ENCODE measurements around the gene ZSWIM6.

ZSWIM6 gene

GRCh38 chr5:61525512-61526206 is 193.6 kb downstream of the ZSWIM6 start:
- in situ Hi-C loops (cut with HindIII; ENCODE audit: low sequenced_read_pairs) = no loop called here
- no peak for TF ChIP-seq CTCF (IDR thresholded peaks at IDR 0.05; ENCODE audit: low read depth, low read length)
- peak; percentile 77 for DNase-seq (ENCODE audit: low read depth, low spot score)
- no peak overlapping the region for H3K4me3 ChIP-seq (ENCODE audit: low read depth, low read length)

DNA sequence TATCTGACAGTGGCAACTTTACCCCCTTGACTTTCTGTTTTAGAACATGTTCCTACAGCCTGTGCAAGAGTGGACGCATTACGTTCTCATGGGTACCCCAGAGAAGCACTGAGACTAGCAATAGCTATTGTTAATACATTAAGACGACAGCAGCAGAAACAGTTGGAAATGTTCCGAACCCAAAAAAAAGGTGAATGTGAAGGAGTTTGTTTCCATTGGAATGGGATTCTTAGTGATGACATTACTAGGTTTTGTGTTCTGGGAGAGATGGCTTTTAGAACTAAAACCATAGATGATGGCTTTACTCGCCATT is 194.1 kb downstream of the ZSWIM6 start:
- in situ Hi-C loops (cut with HindIII; ENCODE audit: low sequenced_read_pairs) = no loop called here
- TF ChIP-seq CTCF (IDR thresholded peaks at IDR 0.05; ENCODE audit: low read depth, low read length) = no peak
- H3K4me3 ChIP-seq (ENCODE audit: low read depth, low read length) = no peak overlapping the region
- DNase-seq (ENCODE audit: low read depth, low spot score) = no peak

- H3K4me3 ChIP-seq (ENCODE audit: low read depth, low read length) = no peak overlapping the region
- in situ Hi-C loops (cut with HindIII; ENCODE audit: low sequenced_read_pairs) = no loop called here
- DNase-seq (ENCODE audit: low read depth, low spot score) = no peak
- no peak for TF ChIP-seq CTCF (IDR thresholded peaks at IDR 0.05; ENCODE audit: low read depth, low read length)
Observed at GRCh38 chr5:61532983-61533382, 200.9 kb downstream of the ZSWIM6 start.

DNA sequence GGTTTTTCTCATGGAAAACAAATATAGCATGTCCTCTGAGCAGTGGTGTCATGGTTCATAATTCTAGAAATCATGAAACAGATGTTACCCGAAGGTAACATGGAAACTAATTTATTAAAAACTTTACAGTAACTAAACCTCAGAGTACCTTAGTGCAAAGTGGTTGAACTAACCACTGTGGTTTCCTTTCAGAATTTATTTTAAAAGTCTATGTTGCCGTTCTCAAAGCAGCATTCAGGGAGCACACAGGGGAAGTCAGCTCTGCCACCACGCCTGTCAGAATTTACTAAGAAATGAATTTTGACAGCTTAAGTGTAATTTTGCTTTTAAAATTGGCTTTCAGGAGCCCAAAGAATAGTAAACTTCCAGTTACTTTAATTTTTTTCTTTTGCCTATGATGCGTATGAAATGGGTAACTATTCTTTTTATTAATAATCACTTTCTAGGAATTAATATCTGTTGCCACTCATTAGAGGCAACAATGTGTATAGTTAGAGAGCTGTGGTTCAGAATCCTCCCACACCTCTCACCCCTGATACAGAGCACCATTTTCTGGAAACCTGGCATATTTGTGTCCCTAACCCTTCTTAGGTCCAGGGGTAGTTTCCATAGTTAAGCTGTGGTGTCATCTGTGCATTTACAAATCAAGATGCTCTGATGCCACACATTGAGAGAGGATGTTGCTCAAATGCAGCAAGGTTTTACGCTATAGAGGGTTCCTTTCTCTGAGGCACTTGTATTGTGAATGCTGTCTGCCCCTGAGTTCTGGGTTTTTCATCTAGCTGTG is 202.6 kb downstream of the ZSWIM6 start:
- in situ Hi-C loops (cut with HindIII; ENCODE audit: low sequenced_read_pairs) = no loop called here
- TF ChIP-seq CTCF (IDR thresholded peaks at IDR 0.05; ENCODE audit: low read depth, low read length) = no peak
- H3K4me3 ChIP-seq (ENCODE audit: low read depth, low read length) = no peak overlapping the region
- no peak for DNase-seq (ENCODE audit: low read depth, low spot score)

DNA sequence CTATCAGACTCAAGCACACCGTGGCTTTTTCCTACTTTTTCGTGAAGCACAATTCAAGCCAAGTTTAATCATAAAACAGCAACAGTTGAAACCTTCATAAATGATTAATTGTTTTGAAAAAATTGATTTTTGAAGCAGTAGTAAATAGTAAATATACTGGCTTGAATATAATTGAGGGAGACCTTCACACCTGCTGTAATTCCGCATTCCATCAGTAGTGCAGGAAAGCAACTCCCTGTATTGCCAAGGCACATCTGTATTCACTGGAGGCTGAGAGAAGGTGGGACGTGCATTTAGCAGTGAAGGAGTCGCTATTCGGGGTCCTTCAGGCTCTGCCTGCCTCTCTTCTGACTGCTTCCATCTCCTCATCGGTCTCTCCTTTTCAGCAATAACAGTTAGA is 203.8 kb downstream of the ZSWIM6 start:
- no peak overlapping the region for H3K4me3 ChIP-seq (ENCODE audit: low read depth, low read length)
- in situ Hi-C loops (cut with HindIII; ENCODE audit: low sequenced_read_pairs) = no loop called here
- DNase-seq (ENCODE audit: low read depth, low spot score) = no peak
- TF ChIP-seq CTCF (IDR thresholded peaks at IDR 0.05; ENCODE audit: low read depth, low read length) = no peak

GRCh38 chr5:61536922-61537321 is 204.9 kb downstream of the ZSWIM6 start:
- TF ChIP-seq CTCF (IDR thresholded peaks at IDR 0.05; ENCODE audit: low read depth, low read length) = no peak
- in situ Hi-C loops (cut with HindIII; ENCODE audit: low sequenced_read_pairs) = no loop called here
- DNase-seq (ENCODE audit: low read depth, low spot score) = no peak
- H3K4me3 ChIP-seq (ENCODE audit: low read depth, low read length) = no peak overlapping the region
